OCI-LY7 (cell line): ENCODE measurements around the gene DUSP21.

Source experiments
- CTCF ChIP-seq: fragments of 200-600 bp; sonication (generic); conservative IDR thresholded peaks from 2 replicates; pipeline ENCODE4 v1.5.1; 2014; ENCODE audit warnings: mild to moderate bottlenecking, antibody characterized with exemption, low read length, moderate library complexity, mixed read lengths
- EZH2phosphoT487 ChIP-seq: fragments of 200-600 bp; sonication (generic); IDR thresholded peaks from 2 replicates; pipeline ENCODE4 v1.6.1; 2018; ENCODE audit warnings: low read depth, borderline replicate concordance, mild to moderate bottlenecking, mixed run types, antibody characterized with exemption, low read length, moderate library complexity, mixed read lengths

DNA sequence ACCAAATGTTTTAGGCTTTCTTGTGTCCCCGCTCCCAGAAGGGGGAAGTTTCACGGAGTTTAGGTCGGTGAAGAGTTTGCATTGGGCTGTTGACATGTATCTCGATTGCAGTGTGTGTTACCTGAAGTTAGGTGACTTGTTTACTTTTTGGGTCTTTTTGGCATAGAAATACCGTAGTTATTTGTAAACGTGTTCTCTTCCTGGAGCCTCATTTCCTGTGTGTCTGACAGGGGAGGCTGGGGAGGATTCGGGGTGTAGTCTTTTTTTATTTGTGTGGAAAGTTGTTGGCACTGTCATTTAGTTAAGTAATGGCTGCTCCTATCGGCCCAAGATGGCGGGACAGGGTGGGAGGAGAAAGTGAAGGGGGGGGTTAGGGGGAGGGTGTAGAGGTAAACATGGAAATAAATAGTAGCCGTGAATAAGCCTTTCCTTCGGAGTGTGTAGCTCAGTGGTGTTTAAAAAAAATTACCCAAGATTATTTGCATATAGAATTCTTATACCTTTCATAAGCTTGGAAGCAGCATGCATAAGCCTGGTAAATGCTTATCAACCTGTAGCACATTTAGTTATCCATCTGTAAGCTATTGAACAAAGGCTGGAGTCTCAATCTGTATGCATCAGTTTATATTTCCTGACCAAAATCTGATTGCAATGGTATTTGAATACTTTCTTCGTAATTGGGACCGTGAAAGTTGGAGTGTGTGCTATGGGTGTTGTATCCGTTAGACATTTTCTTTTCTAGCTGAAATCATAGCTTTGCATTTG lies 30.8 kb downstream of the DUSP21 start:
- TF ChIP-seq CTCF (no peak), EZH2phosphoT487 (no peak)
